GM12878 (cell line): ENCODE results near the gene RAPGEF3. TPM values are rescaled to one million over a fixed set of nuclear protein-coding genes. Genes with fewer than 3 reads are reported as not detected.
A peak's percentile ranks its signal among the peaks of the same experiment; 100 is the strongest.

Experiments used
- ATAC-seq: fragments of 200-7000 bp; cut with Tn5 transposase; 3 replicates; pipeline ENCODE4 v1.9.1; 2020; ENCODE audit warnings: mild to moderate bottlenecking, moderate library complexity
- BruUV-seq: library from RNA; stranded (reverse); fragments of 400-500 nt; replicated peaks from 2 replicates; lab custom pipeline; 2021; lab: Mats Ljungman, UMichigan
- CTCF ChIA-PET: fragments of 300-600 bp; sonication (Branson Sonifier 250); formaldehyde crosslinking; extraction: SDS; loops from one replicate; lab custom pipeline; 2021; ENCODE audit warnings: inconsistent platforms; lab: Yijun Ruan, JAX
- POLR2A ChIA-PET: fragments of 350-600 bp; formaldehyde crosslinking; extraction: SDS; loops from one replicate; lab custom pipeline; 2021; ENCODE audit warnings: inconsistent platforms; lab: Charles Lee
- RAD21 ChIA-PET: fragments of 300-600 bp; sonication (Branson Sonifier 250); formaldehyde crosslinking; loops from one replicate; lab custom pipeline; 2023; ENCODE audit warnings: antibody characterized with exemption; ENCODE audit not compliant: unreplicated experiment; lab: Charles Lee
- SMC1A ChIA-PET: fragments of 300-600 bp; sonication (Branson Sonifier 250); formaldehyde crosslinking; loops from one replicate; lab custom pipeline; 2023; ENCODE audit not compliant: unreplicated experiment, uncharacterized antibody; lab: Charles Lee
- DNase-seq: peaks from one replicate; pipeline ENCODE4 v3.0.0-alpha.2; 2011; ENCODE audit warnings: low read depth, low spot score
- FAIRE-seq: peaks from 3 replicates; lab custom pipeline; 2011; peaks lifted over from hg19 to GRCh38; lab: Jason Lieb, UNC
- H2AFZ ChIP-seq: 2 replicates; pipeline ENCODE4 v1.6.0; 2011; ENCODE audit warnings: low read depth, low read length, control low read depth; ENCODE audit not compliant: control insufficient read depth
- H3K27ac ChIP-seq: 2 replicates; pipeline ENCODE4 v1.5.1; 2011; ENCODE audit warnings: control low read depth; ENCODE audit not compliant: control insufficient read depth, insufficient read depth
- H3K27me3 ChIP-seq, 2 experiments: replicated peaks in 1 of 2; 2 replicates each; pipeline versions ENCODE4 v1.6.0 to v1.6.1; 2011; ENCODE audit warnings: low read length in 1 of 2; ENCODE audit not compliant: control insufficient read depth in 2 of 2, insufficient read depth in 2 of 2
- H3K36me3 ChIP-seq, 2 experiments: 2 replicates each; pipeline ENCODE4 v1.5.1; 2011; ENCODE audit warnings: low read length in 1 of 2; ENCODE audit not compliant: control insufficient read depth in 2 of 2, insufficient read depth in 2 of 2
- H3K4me1 ChIP-seq: 2 replicates; pipeline ENCODE4 v1.6.1; 2011; ENCODE audit warnings: mild to moderate bottlenecking, low read length, moderate library complexity, mixed read lengths; ENCODE audit not compliant: control insufficient read depth, insufficient read depth
- H3K4me2 ChIP-seq: 2 replicates; pipeline ENCODE4 v1.6.0; 2011; ENCODE audit warnings: control low read depth; ENCODE audit not compliant: control insufficient read depth, insufficient read depth
- H3K4me3 ChIP-seq: fragments of 200-600 bp; sonication (generic); 2 replicates; pipeline ENCODE4 v1.5.1; 2016
- H3K79me2 ChIP-seq: 2 replicates; pipeline ENCODE4 v1.6.0; 2011; ENCODE audit warnings: low read length; ENCODE audit not compliant: control insufficient read depth, insufficient read depth
- H3K9ac ChIP-seq: 2 replicates; pipeline ENCODE4 v1.8.0; 2011; ENCODE audit warnings: low read length, control low read depth, mixed read lengths; ENCODE audit not compliant: control insufficient read depth, insufficient read depth
- H3K9me3 ChIP-seq: replicated peaks from 3 replicates; pipeline ENCODE4 v1.5.1; 2011; ENCODE audit warnings: mild to moderate bottlenecking, low read length; ENCODE audit not compliant: control insufficient read depth, insufficient read depth
- H4K20me1 ChIP-seq: 2 replicates; pipeline ENCODE4 v1.6.0; 2011; ENCODE audit not compliant: control insufficient read depth, insufficient read depth
- JUNB ChIP-seq: IDR thresholded peaks from 2 replicates; pipeline ENCODE4 v1.6.1; 2016; ENCODE audit warnings: antibody characterized with exemption, mild to moderate bottlenecking
- RUNX3 ChIP-seq: IDR thresholded peaks from 2 replicates; pipeline ENCODE4 v1.6.1; 2012; ENCODE audit warnings: low read length, inconsistent platforms
- YBX1 ChIP-seq: fragments of 450-650 bp; IDR thresholded peaks from 2 replicates; pipeline ENCODE4 v1.6.1; 2016; ENCODE audit warnings: antibody characterized with exemption
- ZSCAN29 ChIP-seq: fragments of 450-650 bp; IDR thresholded peaks from 2 replicates; pipeline ENCODE4 v1.6.1; 2017; ENCODE audit warnings: mild to moderate bottlenecking, moderate library complexity
- WGBS: methylation state at CpG from one replicate; pipeline ENCODE4 v1.1.6; 2016; ENCODE audit warnings: low lambda C conversion rate; ENCODE audit not compliant: insufficient replicate concordance, insufficient coverage; ENCODE audit errors: missing lambda C conversion rate; 5-methylcytosine and 5-hydroxymethylcytosine counted together
- in situ Hi-C: fragments of 300-500 bp; cut with MboI; formaldehyde crosslinking; loops from 9 replicates; pipeline ENCODE4 v1.14.3; 2018; ENCODE audit warnings: mixed read lengths
- intact Hi-C: fragments of 100-400 bp; cut with micrococcal nuclease; formaldehyde crosslinking; loops from one replicate; pipeline ENCODE4 v1.14.2; 2022; ENCODE audit not compliant: unreplicated experiment
- polyA plus RNA-seq, 11 experiments: library from polyadenylated mRNA; depleted of rRNA in 4 of 11; unstranded in 6 of 11; stranded (reverse) in 5 of 11; fragments of >200 nt; fragmentation: Nextera tagmentation in 4 of 11; fragmentation: Illumina TruSeq in 1 of 11; extraction: Ambion mirVana in 4 of 11; extraction: Trizol in 1 of 11; gene quantifications; 1 replicate in 1 of 11; 2 replicates in 10 of 11; pipeline versions ENCODE4 v1.2.1 to v1.2.3, GENCODE V29; 2011 to 2016; ENCODE audit warnings: inconsistent platforms in 2 of 11, missing spikeins in 2 of 11, low read depth in 1 of 11
- total RNA-seq, 4 experiments: library from RNA; depleted of rRNA in 3 of 4; stranded (reverse); fragments of >200 nt in 3 of 4; fragmentation: Illumina TruSeq in 1 of 4; extraction: Trizol in 1 of 4; gene quantifications; 2 replicates each; pipeline versions ENCODE4 v1.2.1 to v1.2.3, GENCODE V29; 2013 to 2021

Gene RAPGEF3
- total and polyA plus RNA-seq, 10 of the 15 experiments (the other 5 are each of a cell fraction or from before 2014, with no cell fraction given) = 0.02 to 0.92 (median 0.31) TPM; not detected in 2

DNA sequence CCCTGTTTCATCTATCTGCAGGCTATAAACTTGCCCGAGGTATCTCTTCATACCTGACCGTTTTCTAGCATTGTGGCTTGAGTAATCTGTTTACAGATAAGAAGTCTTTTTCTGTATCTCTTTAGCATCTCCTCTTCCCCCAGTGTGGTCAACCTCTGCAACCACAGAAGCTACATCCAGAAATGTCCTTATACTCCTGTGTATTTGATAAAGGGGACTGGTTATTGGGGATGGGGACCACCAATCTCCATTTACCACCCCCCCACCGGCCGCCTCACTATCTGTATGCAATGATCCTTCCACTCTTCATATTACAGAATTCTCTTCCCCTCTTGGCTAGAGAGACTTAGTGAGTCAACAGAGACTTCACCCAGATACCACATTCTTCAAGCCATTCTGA is 49.4 kb downstream of the RAPGEF3 start:
- no peak overlapping the region for H3K27ac ChIP-seq

DNA sequence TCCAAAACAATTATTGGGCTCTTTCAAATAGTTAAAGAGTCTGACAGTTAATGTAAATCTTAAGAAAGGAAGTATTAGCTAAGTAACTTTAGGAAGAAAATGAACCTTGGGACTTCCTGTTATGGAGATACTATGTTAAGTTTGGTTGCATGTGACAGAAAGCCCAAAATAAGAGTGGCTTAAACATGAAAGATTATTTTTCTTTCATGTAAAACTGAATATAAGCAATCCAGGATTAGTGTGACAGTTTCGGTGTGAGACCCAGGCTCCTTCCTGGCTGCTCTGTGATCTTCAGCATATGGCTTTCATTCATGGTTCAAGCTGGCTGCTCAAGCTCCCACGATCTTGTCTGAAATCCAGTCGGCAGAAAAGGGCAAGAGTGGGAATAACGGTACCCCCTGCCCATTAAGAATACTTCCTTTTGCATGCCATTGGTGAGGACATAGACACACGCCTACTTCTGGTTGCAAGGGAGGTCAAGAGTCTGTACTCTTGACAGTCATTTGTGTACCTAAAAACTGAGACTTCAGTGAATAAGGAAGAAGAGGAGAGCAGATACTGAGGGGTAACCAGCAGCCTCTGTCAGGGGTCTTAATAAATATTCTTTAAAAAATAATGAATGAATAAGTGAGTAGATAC is 50.7 kb downstream of the RAPGEF3 start:
- DNase-seq (no peak), ATAC-seq (no peak)
- H3K27ac ChIP-seq = peak overlapping the region; percentile 35
- intact Hi-C loops (loop anchor here (10.0 kb wide), 1 partner anchor 1443 kb away; the partner anchor contains the start of gene SLC38A1), in situ Hi-C loops (no loop called here)
- H2AFZ ChIP-seq = peak overlapping the region; percentile 16
- BruUV-seq = no TSS peak
- no peaks in the 10 kb centered on the region for H4K20me1 ChIP-seq
- TF ChIP-seq YBX1 (no peak), JUNB (peak; percentile 48)
- TF ChIP-seq, all 136 proteins: peak for 1
- ChIA-PET SMC1A (interaction anchor here (0.6 to 3.5 kb wide), 10 partner anchors 9 to 1187 kb away, joined by 3 to 16 read pairs (median 4); partner anchors contain the start of gene ENDOU), POLR2A (interaction anchor here (1.1 to 1.6 kb wide), 3 partner anchors 11 to 50 kb away, joined by 3 to 6 read pairs (median 4); no protein-coding TSS in a partner anchor), CTCF (interaction anchor here (1.1 to 9.7 kb wide), 12 partner anchors 10 to 130 kb away, joined by 3 to 102 read pairs (median 10); partner anchors contain the start of gene RAPGEF3), RAD21 (interaction anchor here (0.9 to 9.0 kb wide), 5 partner anchors 33 to 197 kb away, joined by 3 to 61 read pairs (median 4); partner anchors contain the start of gene VDR)
- Histone ChIP-seq H3K4me3 (no peak overlapping the region; the same call in 1 of the 2 replicates), H3K79me2 (peaks cover 34% of the 10 kb centered on the region), H3K36me3 (no peaks in the 10 kb centered on the region), H3K9me3 (no peaks in the 10 kb centered on the region), H3K27me3 (no peaks in the 10 kb centered on the region), H3K4me2 (peak overlapping the region; percentile 81), H3K4me1 (peaks cover 32% of the 10 kb centered on the region), H3K9ac (0 out of 2 replicates have a peak overlapping the region, but pooled peaks have one; percentile 4)
- WGBS = 0% methylated on average over 5 of the region's 5 CpGs
- peak; percentile 7 for FAIRE-seq

More for the DNA sequence above, 49.4 kb downstream of the RAPGEF3 start:
- RAD21 ChIA-PET = interaction anchor here (1.3 to 9.0 kb wide), 3 partner anchors 32 to 66 kb away, joined by 3 to 61 read pairs (median 4); no protein-coding TSS in a partner anchor
- no peak for ATAC-seq
- Histone ChIP-seq H3K27me3 (no peaks in the 10 kb centered on the region), H4K20me1 (no peaks in the 10 kb centered on the region), H3K4me3 (no peak overlapping the region), H2AFZ (no peak overlapping the region), H3K4me1 (peaks cover 32% of the 10 kb centered on the region), H3K9me3 (no peaks in the 10 kb centered on the region), H3K9ac (no peak overlapping the region), H3K36me3 (no peaks in the 10 kb centered on the region), H3K4me2 (peak overlapping the region; percentile 15), H3K79me2 (peaks cover 22% of the 10 kb centered on the region)
- SMC1A ChIA-PET = interaction anchor here (0.6 to 10.8 kb wide), 6 partner anchors 33 to 548 kb away, joined by 3 to 129 read pairs (median 4); no protein-coding TSS in a partner anchor
- DNase-seq = no peak
- BruUV-seq = no TSS peak
- POLR2A ChIA-PET = interaction anchor here (1.1 kb wide), 1 partner anchor 8 kb away, joined by 4 read pairs; no protein-coding TSS in a partner anchor
- no peak for TF ChIP-seq ZSCAN29
- TF ChIP-seq RUNX3 = peak; percentile 46; the same call in 1 of the 2 replicates
- in situ Hi-C loops = no loop called here
- CTCF ChIA-PET = interaction anchor here (1.9 to 9.7 kb wide), 4 partner anchors 14 to 58 kb away, joined by 7 to 102 read pairs (median 20); partner anchors contain the start of gene RAPGEF3
- FAIRE-seq = no peak
- intact Hi-C loops = loop anchor here (10.0 kb wide), 1 partner anchor 1444 kb away; the partner anchor contains the start of gene SLC38A1
- WGBS = 40% methylated on average over 4 of the region's 4 CpGs
